Endothelial cell of umbilical vein (primary cell): ENCODE data around the gene ZCCHC4. TPM values are rescaled to one million over a fixed set of nuclear protein-coding genes. Genes with fewer than 3 reads are reported as not detected.
"Not testable (repeated sequence)": the region's sequence is repeated elsewhere in the genome, so short reads cannot be mapped to it uniquely, and the experiment has no call there.

Source experiments
- BruUV-seq: library from RNA; stranded (reverse); fragments of 400-500 nt; replicated peaks from 2 replicates; lab custom pipeline; 2021; lab: Mats Ljungman, UMichigan
- CTCF ChIA-PET: fragments of 300-600, 350-600 bp; sonication (Branson Sonifier 250); formaldehyde crosslinking; loops from one replicate; lab custom pipeline; 2021; ENCODE audit warnings: antibody characterized with exemption, inconsistent platforms; lab: Charles Lee
- POLR2A ChIA-PET: fragments of 300-600, 350-600 bp; sonication (Branson Sonifier 250); formaldehyde crosslinking; loops from one replicate; lab custom pipeline; 2021; ENCODE audit warnings: antibody characterized with exemption, inconsistent platforms; lab: Charles Lee
- DNase-seq: peaks from one replicate; pipeline ENCODE4 v3.0.0-alpha.2; 2011; ENCODE audit warnings: low read depth, low spot score
- FAIRE-seq: peaks from 2 replicates; lab custom pipeline; 2011; peaks lifted over from hg19 to GRCh38; lab: Jason Lieb, UNC
- H2AFZ ChIP-seq: 2 replicates; pipeline ENCODE4 v1.6.0; 2012; ENCODE audit warnings: low read depth, low read length, control low read depth, inconsistent platforms
- H3K27ac ChIP-seq: 2 replicates; pipeline ENCODE4 v1.5.1; 2011; ENCODE audit warnings: low read depth, mild to moderate bottlenecking, control low read depth, low read length, moderate library complexity; ENCODE audit not compliant: insufficient read depth
- H3K27me3 ChIP-seq, 2 experiments: 2 replicates each; pipeline versions ENCODE4 v1.6.0 to v1.6.1; 2011; ENCODE audit warnings: low read length in 2 of 2, mixed read lengths in 1 of 2; ENCODE audit not compliant: control insufficient read depth in 2 of 2, insufficient read depth in 2 of 2
- H3K36me3 ChIP-seq, 2 experiments: 2 replicates in 1 of 2; 3 replicates in 1 of 2; pipeline ENCODE4 v1.5.1; 2011; ENCODE audit warnings: low read length in 2 of 2, mild to moderate bottlenecking in 1 of 2, moderate library complexity in 1 of 2; ENCODE audit not compliant: control insufficient read depth in 2 of 2, insufficient read depth in 2 of 2; ENCODE audit errors: extremely low read depth in 1 of 2
- H3K4me1 ChIP-seq: 3 replicates; pipeline ENCODE4 v1.5.1; 2011; ENCODE audit warnings: mild to moderate bottlenecking, low read length; ENCODE audit not compliant: control insufficient read depth, insufficient read depth; ENCODE audit errors: extremely low read depth
- H3K4me2 ChIP-seq: 2 replicates; pipeline ENCODE4 v1.6.1; 2011; ENCODE audit warnings: low read length, control low read depth, mixed read lengths; ENCODE audit not compliant: insufficient read depth
- H3K4me3 ChIP-seq, 3 experiments: fragments of 200-600 bp in 1 of 3; sonication (generic), shearing (Covaris generic) in 1 of 3; replicated peaks in 1 of 3; 2 replicates each; pipeline ENCODE4 v1.5.1; 2011 to 2016; ENCODE audit warnings: control low read depth in 3 of 3, low read length in 3 of 3, mild to moderate bottlenecking in 2 of 3, inconsistent platforms in 1 of 3, low read depth in 1 of 3, moderate library complexity in 1 of 3; ENCODE audit not compliant: insufficient read depth in 1 of 3
- H3K79me2 ChIP-seq: 2 replicates; pipeline ENCODE4 v1.6.0; 2012; ENCODE audit warnings: low read length, inconsistent platforms; ENCODE audit not compliant: control insufficient read depth, insufficient read depth
- H3K9ac ChIP-seq: replicated peaks from 2 replicates; pipeline ENCODE3; 2011; ENCODE audit warnings: low read length, control low read depth; ENCODE audit not compliant: insufficient read depth; ENCODE audit errors: extremely low read depth
- H3K9me1 ChIP-seq: replicated peaks from 3 replicates; pipeline ENCODE4 v1.6.0; 2011; ENCODE audit warnings: mild to moderate bottlenecking, low read length; ENCODE audit not compliant: control insufficient read depth, insufficient read depth; ENCODE audit errors: extremely low read depth
- H3K9me3 ChIP-seq: replicated peaks from 2 replicates; pipeline ENCODE4 v1.5.1; 2012; ENCODE audit warnings: low read length, inconsistent platforms; ENCODE audit not compliant: control insufficient read depth, insufficient read depth
- H4K20me1 ChIP-seq: replicated peaks from 2 replicates; pipeline ENCODE3; 2011; ENCODE audit warnings: mild to moderate bottlenecking, low read length; ENCODE audit not compliant: control insufficient read depth, insufficient read depth; ENCODE audit errors: extremely low read depth
- FOS ChIP-seq: IDR thresholded peaks from 2 replicates; pipeline ENCODE4 v1.6.1; 2011; ENCODE audit warnings: mild to moderate bottlenecking, low read length, moderate library complexity, borderline replicate concordance; ENCODE audit not compliant: insufficient read depth
- GATA2 ChIP-seq: IDR thresholded peaks from 2 replicates; pipeline ENCODE4 v1.7.0; 2011; ENCODE audit warnings: low read depth, mild to moderate bottlenecking, moderate library complexity, mixed read lengths, low read length; ENCODE audit not compliant: insufficient read length, insufficient read depth
- JUN ChIP-seq: IDR thresholded peaks from 2 replicates; pipeline ENCODE4 v1.6.1; 2011; ENCODE audit warnings: borderline replicate concordance, low read depth; ENCODE audit not compliant: insufficient read length, insufficient read depth
- MYC ChIP-seq: IDR thresholded peaks from one replicate; pipeline ENCODE4 v1.6.1; 2011; ENCODE audit warnings: mild to moderate bottlenecking, low read depth, low read length
- dilution Hi-C: fragments of 300-500 bp; cut with MboI; formaldehyde crosslinking; loops from one replicate; pipeline ENCODE4 v1.15.0; 2019; ENCODE audit warnings: low sequenced_read_pairs; ENCODE audit not compliant: extremely low pct_ligation_motif_present
- intact Hi-C: fragments of 100-400 bp; cut with micrococcal nuclease; formaldehyde crosslinking; loops from one replicate; pipeline ENCODE4 v1.10.0; 2022
- polyA plus RNA-seq, 4 experiments: library from polyadenylated mRNA; depleted of rRNA in 3 of 4; stranded (reverse) in 3 of 4; unstranded in 1 of 4; fragments of >200 nt; gene quantifications; 2 replicates each; pipeline versions ENCODE4 v1.2.1 to v1.2.3, GENCODE V29; 2011 to 2012; ENCODE audit warnings: missing spikeins in 1 of 4
- total RNA-seq: library from RNA; stranded (reverse); gene quantifications from 2 replicates; pipeline ENCODE4 v1.2.3, GENCODE V29; 2021
- TF ChIP-seq, protein P1 (sequence below), 2 donors: IDR thresholded peaks; 1 replicate in 1 of 2; 2 replicates in 1 of 2; pipeline ENCODE4 v1.5.1; 2011; ENCODE audit warnings: low read length in 2 of 2, mild to moderate bottlenecking in 2 of 2, moderate library complexity in 2 of 2, control low read depth in 1 of 2, inconsistent platforms in 1 of 2, low read depth in 1 of 2; ENCODE audit not compliant: insufficient read depth in 1 of 2; ENCODE audit errors: extremely low read depth in 1 of 2

ZCCHC4 gene
- total and polyA plus RNA-seq, 2 donors (not counting 3 experiments of a cell fraction or from before 2014, with no cell fraction given), result 6.6 to 10.9 TPM

DNA sequence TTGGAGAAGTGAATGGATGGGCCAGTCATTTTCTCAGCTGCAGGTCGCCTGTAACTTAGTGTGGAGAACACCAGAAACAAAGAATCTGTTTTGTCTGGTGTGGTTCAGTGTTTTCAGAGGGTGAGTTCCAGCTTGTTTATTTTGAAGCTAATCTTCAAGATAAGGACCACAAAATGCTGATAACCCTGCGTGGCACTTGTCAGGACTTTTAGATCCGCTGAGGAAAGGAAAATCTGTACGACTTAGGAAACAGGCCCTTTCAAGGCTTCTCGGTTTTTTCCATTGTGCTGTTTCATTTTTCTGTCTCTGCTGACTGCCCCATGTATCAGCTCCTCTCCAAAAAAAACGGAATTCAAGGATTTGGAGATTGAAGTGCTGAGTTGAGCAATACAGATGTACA lies 55.7 kb downstream of the ZCCHC4 start:
- Histone ChIP-seq H3K9ac (no peak overlapping the region), H3K36me3 (no peaks in the 10 kb centered on the region), H2AFZ (no peak overlapping the region), H3K9me1 (no peaks in the 10 kb centered on the region), H3K79me2 (no peaks in the 10 kb centered on the region), H4K20me1 (no peaks in the 10 kb centered on the region), H3K9me3 (no peaks in the 10 kb centered on the region), H3K4me1 (no peaks in the 10 kb centered on the region), H3K27me3 (no peaks in the 10 kb centered on the region), H3K4me3 (no peak overlapping the region), H3K27ac (no peak overlapping the region), H3K4me2 (no peak overlapping the region)
- DNase-seq, result no peak
- TF ChIP-seq GATA2 (no peak), FOS (no peak), JUN (no peak), MYC (no peak)
- ChIA-PET CTCF (interaction anchor here (0.6 to 5.4 kb wide), 12 partner anchors 9 to 1318 kb away, joined by 3 to 69 read pairs (median 18); partner anchors contain the start of genes PI4K2B and ZCCHC4), POLR2A (no interaction called here)
- BruUV-seq, result no TSS peak
- no peak for FAIRE-seq
- dilution Hi-C loops, result no loop called here
- intact Hi-C loops, result loop anchor here (5.0 to 10.0 kb wide), 3 partner anchors 136 to 884 kb away; partner anchors contain the start of genes PI4K2B and SEPSECS

DNA sequence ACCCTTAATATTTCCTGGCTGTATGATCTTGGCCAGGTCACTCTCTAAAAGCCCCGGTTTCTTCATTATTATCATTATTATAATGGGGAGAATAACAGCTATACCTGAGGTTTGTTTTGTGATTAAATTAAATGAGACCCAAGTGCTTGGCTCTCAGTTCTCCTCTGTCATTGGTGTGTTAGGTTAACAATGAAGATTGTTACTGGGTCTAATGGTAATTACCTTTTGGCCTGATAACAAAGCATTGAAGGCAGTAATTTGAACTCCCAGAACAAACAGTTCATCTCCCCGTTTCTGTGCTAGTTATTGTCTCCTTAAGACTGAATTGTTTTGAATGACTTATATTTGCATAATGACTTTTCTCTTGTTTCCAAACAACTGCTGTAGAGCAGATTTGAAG lies 57.7 kb downstream of the ZCCHC4 start:
- H3K9me3 ChIP-seq, result no peaks in the 10 kb centered on the region
- H3K27ac ChIP-seq, result no peak overlapping the region
- H2AFZ ChIP-seq, result no peak overlapping the region
- no peaks in the 10 kb centered on the region for H3K36me3 ChIP-seq
- no peaks in the 10 kb centered on the region for H3K79me2 ChIP-seq
- H4K20me1 ChIP-seq, result no peaks in the 10 kb centered on the region
- dilution Hi-C loops, result no loop called here
- no TSS peak for BruUV-seq
- H3K4me2 ChIP-seq, result no peak overlapping the region
- H3K4me1 ChIP-seq, result no peaks in the 10 kb centered on the region
- FAIRE-seq, result no peak
- no peaks in the 10 kb centered on the region for H3K27me3 ChIP-seq
- POLR2A ChIA-PET, result no interaction called here
- H3K9me1 ChIP-seq, result no peaks in the 10 kb centered on the region
- intact Hi-C loops, result no loop called here
- no peak overlapping the region for H3K9ac ChIP-seq
- CTCF ChIA-PET, result no interaction called here
- DNase-seq, result no peak
- no peak overlapping the region for H3K4me3 ChIP-seq
- TF ChIP-seq, protein P1, sequence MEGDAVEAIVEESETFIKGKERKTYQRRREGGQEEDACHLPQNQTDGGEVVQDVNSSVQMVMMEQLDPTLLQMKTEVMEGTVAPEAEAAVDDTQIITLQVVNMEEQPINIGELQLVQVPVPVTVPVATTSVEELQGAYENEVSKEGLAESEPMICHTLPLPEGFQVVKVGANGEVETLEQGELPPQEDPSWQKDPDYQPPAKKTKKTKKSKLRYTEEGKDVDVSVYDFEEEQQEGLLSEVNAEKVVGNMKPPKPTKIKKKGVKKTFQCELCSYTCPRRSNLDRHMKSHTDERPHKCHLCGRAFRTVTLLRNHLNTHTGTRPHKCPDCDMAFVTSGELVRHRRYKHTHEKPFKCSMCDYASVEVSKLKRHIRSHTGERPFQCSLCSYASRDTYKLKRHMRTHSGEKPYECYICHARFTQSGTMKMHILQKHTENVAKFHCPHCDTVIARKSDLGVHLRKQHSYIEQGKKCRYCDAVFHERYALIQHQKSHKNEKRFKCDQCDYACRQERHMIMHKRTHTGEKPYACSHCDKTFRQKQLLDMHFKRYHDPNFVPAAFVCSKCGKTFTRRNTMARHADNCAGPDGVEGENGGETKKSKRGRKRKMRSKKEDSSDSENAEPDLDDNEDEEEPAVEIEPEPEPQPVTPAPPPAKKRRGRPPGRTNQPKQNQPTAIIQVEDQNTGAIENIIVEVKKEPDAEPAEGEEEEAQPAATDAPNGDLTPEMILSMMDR (IDR thresholded peaks at IDR 0.05; ENCODE audit: extremely low read depth in 1 of 2, insufficient read depth in 1 of 2, low read depth in 1 of 2, low read length in 2 of 2), result no peak

DNA sequence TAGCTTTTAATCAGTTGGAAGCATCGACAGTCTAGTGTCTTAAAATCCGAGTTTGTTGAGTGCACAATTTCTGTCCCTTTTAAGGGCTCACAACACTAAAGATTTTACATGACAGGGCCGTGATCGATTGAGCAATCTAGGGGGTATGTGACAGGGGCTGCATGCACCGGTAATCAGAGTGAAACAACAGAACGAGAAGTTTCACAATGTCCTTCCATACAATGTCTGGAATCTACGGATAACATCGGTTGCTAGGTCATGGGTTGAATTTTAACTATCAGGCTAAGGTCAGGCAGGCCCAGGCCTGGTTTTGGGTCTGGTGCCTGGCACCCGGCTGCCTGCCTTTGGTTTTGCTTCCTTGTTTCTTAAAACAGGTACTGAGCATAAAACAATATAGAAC lies 60.0 kb downstream of the ZCCHC4 start:
- H2AFZ ChIP-seq, result not testable (repeated sequence)

More for the DNA sequence above, 60.0 kb downstream of the ZCCHC4 start:
- POLR2A ChIA-PET, H3K36me3 ChIP-seq, H4K20me1 ChIP-seq, H3K4me1 ChIP-seq, CTCF ChIA-PET, H3K79me2 ChIP-seq, FAIRE-seq, H3K27ac ChIP-seq, H3K9me1 ChIP-seq, BruUV-seq, DNase-seq, intact Hi-C loops, dilution Hi-C loops, H3K9me3 ChIP-seq, H3K9ac ChIP-seq, H3K27me3 ChIP-seq, H3K4me3 ChIP-seq, H3K4me2 ChIP-seq: not testable (repeated sequence)
